ENCODE data around the gene ATXN1.
"Not testable (repeated sequence)": the region's sequence is repeated elsewhere in the genome, so short reads cannot be mapped to it uniquely, and the experiment has no call there.

The ATXN1 gene

DNA sequence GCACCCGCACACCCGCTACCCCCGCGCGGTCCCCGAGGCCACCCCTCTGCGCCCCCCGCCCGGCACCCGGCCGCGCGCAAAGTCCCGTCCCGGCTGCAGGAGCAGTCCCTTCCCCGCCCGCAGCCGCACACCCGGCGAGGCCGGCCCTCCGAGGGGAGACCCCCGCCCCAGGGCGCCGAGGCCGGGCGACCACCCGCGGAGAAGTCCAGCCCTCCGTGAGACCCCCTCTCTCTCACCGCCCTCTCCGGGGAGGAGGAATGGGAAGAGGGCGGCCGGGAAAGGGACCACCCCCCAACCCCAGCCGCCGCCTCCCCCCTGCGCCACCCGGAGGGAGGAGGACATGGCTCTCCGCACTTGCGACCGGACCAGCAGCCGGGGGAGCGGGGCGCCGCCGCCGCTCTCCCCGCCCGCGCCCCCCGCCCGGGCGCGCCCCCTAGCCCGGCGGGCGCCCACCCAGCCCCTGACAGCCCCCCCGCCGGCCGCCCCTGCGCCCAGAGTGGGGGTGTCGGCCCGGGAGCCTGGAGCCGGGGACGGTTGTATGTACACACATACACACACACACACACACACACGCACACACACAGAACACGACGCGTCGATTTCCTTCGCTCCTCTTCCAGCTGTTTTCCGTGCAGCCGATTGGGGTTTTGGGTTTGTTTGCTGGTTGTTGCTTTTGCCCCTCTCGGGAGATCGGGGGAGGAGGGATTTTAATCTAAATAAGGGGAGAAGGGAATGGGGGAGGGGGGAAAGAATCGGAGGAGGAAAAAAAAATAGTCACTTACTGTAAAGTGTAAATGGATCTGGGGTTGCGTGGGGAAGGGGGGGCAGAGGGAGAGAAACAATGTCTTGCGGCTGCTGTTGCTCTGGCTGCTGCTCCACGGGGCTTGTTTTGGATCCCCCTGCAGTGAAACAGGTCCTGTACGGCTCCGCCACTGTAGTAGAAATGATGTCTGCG is at the start of gene ATXN1:
Gene ATXN1, minus strand, starts transcription at position 945 of the 955 bp plus-strand sequence.
- DNase-seq (ENCODE audit: low read depth, low spot score): no peak

DNA sequence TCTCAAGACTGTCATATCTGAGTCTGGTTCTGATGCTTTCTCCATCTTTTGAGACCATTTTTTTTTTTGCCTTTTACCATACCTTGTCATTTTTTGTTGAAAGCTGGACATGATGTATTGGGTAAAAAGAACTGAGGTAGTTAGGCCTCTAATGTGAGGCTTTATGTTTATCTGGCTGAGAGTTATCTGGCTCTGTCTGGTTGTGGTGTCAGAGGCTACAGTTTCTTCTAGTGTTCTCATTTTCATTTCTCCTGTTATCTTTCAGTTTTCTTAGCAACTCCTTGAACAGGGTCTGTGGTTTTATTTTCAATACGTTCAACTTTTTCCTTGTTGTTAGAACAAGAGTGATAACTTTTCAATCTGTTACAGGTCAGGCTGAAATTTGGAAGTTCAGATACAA is 49.2 kb upstream of the ATXN1 start:
- no peak for DNase-seq (ENCODE audit: low read depth, low spot score)

DNA sequence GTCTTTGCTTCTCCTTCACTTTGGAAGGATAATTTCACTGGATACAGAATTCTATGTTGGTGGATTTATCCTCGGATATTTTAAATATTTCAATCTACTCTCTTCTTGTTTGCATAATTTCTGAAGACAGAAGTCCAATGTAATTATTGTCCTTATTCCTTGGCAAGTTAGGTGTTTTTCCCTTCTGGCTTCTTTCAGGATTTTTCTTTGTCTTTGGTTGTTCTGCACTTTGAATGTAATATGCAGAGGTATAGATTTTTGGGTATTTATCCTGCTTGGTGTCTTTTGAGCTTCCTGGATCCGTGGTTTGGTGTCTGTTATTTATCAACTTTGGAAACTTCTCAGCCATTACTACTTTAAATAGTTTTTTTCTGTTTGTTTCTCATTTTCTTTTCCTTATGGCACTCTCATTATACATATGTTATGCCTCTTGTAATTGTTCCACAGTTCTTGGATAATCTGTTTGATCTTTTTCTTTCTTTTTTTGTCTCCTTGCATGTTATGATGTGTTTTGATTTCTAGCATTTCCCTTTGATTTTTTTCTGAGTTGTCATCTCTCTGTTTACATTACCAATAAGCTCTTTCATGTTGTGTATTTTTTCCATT is 48.6 kb upstream of the ATXN1 start:
- DNase-seq (ENCODE audit: low read depth, low spot score): no peak

DNA sequence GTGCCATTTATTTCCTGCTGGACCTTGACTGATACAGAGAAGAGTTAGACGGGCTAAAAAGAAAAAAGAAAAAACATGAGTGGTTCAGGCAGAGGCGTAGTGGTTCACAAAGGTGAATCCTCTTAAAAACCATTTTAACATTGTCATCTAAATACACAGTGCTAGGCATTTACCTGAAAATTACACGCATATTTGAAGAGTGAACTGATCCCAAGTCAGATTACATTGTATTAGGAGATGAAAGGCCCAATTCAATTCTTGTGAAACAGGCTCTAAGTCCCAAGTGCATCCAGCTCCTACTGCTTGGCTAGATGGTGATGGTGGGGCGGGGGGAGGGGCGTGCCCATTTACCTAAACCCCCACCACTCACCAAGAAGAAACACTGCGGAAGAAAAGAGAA is 46.7 kb upstream of the ATXN1 start:
- no peak for DNase-seq (ENCODE audit: low read depth, low spot score)

- DNase-seq (ENCODE audit: low read depth, low spot score): no peak
These were observed 45.1 kb upstream of the ATXN1 start for GRCh38 chr6:16806363-16806762.

DNA sequence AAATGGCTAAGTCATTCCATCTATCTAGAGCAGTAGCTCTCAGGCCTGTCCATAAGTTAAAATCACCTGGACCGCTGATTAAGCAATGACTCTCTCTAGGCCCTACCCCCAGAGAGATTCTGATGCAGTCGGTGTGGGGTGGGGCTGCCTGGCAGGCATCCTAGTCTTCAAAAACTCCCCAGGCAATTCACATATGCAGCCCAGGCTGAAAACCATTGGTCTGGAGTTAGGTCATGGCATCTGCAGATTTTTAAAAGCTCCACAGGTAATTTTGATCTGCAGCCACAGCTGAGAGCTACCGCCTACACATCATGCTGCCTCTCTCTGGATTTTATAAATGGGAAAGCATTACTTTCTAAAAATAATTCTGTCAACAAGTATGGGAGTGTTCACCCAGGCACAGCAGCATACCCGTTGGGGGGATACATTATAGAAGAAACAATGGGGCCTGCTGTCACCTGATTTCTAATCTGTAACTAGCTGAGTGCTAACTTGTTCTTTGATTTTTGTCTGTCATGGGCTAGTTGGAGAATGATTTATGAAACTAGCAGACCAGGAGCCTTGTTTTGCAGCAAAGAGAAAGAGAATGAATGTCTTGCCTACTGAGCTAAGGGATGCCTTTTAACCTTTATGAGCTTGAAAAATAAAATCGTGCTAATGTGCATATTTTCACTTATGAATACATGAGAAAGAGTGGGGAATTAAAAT is 44.1 kb upstream of the ATXN1 start:
- DNase-seq (ENCODE audit: low read depth, low spot score): no peak

DNA sequence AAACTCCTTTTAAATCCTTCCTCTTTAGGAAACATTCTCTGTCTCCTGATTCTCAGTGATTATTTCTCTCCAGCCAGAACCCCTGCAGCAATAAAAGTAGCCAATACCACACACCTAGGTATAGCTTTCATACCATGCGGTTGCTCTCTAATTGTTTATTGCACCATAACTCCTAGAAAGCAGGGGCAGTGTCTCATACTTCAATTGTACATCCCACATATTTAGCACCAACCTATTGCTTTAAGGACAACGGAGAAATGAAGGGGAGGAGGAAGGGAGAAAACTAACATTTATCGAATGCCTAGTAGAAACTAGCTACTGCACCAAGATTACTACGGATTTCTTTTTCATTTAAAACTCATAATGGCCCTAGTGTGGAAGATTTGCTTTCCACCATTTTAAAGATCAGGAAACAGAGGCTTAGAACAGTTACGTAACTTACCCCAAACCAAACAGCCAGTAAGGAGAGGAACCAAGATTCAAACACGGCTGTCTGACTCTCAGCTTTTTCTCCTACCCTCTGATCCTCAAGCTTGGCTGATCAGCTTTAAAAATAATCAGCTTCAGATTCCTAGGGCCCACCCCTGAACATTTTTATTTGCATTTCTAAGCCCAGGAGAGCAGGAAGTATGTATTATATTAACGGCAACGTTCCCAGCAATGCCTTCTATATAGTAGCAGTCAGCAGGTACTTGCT is 43.4 kb upstream of the ATXN1 start:
- no peak for DNase-seq (ENCODE audit: low read depth, low spot score)

DNA sequence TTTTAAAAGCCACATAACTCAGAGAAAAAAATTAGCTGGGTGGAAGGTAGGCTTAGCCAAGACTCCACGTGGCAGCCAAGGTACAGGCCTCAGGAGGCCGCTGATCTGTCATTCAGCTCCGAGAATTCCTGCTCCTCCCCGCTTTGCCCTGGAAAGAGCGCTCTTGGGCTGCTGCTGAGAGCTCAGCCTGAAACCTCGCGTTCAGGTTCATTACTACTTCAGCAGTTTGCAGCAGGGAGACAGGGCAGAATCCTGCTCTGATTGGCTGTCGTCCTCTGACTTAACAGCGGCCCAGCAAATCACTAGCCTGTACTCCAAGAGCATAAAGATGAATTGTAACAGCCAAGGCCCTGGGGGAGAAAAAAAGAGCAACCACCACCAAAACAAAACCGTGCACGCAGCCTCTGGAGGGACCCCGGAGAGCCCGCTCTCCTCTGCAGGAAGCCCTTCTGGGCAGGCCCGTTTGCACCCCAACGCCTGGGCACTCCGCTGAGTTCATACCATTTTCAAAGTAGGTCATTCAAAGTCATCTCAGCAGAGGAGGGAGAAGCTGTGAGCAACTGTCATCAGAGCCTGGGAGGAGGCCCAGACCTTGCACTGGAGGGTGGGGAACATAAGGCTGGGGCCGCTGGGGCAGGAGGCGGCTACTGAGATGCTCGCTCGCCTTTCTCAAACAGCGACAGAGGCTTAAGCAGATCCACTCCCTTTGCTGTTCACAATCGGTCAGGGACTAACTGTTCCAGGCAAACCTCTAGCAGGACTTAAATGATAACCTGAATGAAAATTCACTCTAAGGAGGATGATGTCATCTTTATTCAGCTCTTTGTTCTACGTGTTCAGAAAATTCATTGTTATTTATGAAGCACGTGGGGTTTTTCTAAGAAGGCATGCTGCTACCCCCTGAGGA is 42.3 kb upstream of the ATXN1 start:
- DNase-seq (ENCODE audit: low read depth, low spot score): peak; percentile 51

GRCh38 chr6:16802071-16802470 is 40.8 kb upstream of the ATXN1 start:
- DNase-seq (ENCODE audit: low read depth, low spot score): no peak

GRCh38 chr6:16800942-16801341 is 39.7 kb upstream of the ATXN1 start:
- no peak for DNase-seq (ENCODE audit: low read depth, low spot score)

DNA sequence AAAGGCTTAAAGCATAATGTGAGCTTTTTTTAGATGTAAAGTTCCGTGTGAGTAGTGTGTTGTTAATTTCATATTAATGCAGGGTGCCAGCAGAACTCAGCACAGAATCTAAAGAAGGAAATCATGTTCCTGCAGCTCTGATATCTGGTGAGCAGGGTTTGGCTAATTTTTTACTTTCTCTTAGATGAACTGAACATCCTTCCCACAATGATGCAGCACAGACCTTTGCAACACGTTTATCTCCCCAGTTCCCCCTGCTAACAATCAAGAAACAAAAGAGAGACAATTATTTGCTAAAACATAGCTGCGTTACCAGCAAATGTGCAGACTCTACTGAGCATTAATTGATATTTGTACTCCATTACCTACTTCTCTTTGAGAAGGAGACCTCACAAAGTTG is 39.1 kb upstream of the ATXN1 start:
- DNase-seq (ENCODE audit: low read depth, low spot score): no peak

DNA sequence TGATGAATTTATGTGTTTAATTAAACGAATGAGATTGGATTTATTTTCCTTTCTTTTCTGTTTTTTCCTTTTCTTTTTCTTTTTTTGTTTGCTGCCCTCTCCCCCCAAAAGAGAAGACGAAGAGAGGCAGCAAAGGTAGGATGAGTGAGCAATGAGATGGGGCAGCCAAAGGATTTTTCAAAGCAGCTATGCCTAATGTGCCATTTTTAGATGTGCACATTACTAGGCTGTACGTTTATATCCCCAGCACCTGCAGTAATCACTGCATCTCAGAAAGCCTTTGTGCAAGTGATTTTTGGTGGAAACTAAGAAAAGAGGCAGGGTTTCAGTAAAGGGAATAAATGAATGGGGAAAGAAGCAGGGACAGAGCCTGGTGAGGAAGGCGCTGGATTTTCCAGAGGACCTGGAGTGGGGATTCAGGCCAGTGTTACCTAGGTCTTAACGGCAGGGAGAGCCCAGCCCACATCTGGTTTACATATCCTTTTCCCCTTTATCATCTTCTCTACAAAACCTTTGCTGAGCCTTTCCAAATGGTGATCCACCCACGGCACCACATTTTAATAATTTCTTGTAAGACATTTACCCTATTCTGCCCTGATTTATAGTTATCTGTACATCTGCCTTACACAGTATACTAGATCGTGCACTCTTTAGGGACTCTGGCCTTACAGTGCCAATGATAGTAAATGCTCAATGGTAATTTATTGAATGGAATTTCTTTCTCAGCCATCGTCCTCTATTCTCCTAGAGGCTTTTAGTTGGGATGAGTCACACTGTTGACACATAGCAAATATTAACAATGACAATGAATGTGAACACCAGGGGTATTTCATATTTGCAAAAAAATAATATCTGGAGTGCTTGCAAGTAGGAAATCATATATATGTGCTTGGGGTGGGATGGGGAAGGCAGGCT is 38.3 kb upstream of the ATXN1 start:
- no peak for DNase-seq (ENCODE audit: low read depth, low spot score)

- no peak for DNase-seq (ENCODE audit: low read depth, low spot score)
These were observed 32.7 kb upstream of the ATXN1 start for GRCh38 chr6:16793828-16794412.

- no peak for DNase-seq (ENCODE audit: low read depth, low spot score)
These were observed 28.2 kb upstream of the ATXN1 start for GRCh38 chr6:16789329-16790038.

DNA sequence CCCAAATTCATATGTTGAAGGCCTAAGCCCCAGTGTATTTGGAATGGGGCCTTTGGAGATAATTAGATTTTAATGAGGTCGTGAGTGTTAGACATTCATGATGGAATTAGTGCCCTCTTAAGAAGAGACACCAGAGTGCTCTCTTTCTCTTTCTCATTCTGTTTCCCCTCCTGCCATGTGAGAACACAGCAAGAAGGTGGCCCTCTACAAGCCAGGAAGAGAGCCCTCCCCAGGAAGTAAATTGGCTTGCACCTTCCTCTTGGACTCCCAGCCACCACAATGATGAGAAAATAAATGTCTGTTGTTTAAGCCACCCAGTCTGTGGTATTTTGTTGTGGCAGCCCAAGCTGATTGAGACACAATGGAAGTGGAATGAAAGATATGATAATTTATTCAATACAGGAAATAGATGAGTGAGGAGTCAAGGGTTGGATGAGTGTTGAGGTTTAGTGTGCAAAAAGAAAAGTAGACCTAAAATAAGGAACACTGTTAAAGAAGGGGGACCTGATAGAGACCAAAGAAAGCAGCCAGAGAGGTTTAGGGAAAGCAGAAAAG is 25.9 kb upstream of the ATXN1 start:
- no peak for DNase-seq (ENCODE audit: low read depth, low spot score)

DNA sequence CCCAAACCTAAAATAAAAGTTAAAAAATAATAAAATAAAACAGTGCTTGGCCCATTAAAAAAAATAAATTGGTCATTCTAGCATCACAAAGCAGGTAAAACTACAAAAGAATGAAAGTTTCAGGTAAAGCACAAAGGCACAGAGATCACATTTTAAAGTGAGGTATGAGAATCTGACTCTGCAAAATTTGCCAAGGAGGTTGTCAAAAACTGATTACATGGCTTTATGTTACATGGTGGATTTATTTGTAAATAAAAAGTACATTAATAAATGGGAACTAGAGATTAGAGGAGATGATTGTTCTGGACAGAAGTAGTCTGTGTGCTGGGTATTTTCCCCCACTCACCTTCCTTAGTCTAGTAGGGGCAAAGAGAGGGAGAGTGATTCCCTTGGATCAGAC is 24.2 kb upstream of the ATXN1 start:
- DNase-seq (ENCODE audit: low read depth, low spot score): no peak

DNA sequence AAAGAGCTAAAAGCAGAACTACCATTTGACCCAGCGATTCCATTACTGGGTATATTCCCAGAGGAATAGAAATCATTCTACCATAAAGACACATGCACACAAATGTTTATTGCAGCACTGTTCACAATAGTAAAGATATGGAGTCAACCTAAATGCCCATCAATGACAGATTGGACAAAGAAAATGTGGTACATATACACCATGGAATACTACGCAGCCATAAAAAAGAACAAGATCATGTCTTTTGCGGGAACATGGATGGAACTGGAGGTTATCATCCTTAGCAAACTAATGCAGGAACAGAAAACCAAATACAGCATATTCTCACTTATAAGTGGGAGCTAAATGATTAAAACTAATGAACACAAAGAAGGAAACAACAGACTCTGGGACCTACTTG is 23.7 kb upstream of the ATXN1 start:
- DNase-seq (ENCODE audit: low read depth, low spot score): not testable (repeated sequence)

DNA sequence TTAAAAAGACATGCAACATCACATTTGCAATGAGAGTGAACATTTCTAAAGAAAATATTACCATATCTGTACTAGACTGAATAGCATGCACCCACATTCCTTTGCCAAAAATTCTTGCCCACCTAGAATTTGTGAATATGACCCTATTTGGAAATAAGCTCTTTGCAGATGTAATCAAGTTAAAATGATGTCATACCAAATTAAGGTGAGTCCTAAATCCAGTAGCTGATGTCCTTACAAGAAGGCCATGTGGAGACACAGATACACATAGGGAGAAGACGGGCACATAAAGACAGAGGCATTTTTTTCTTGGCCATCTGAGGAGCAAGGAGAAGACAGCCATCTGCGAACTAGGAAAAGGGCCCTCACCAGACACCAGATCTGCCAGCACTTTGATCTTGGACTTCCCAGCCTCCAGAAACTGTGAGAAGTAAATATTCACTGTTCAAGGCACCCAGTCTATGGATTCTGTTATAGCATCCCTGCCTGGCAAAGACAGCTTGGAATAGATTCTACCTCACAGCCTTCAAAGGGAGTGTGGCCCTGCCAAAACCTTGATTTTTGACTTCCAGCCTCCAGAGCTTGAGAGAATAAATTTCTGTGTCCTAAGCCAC is 22.8 kb upstream of the ATXN1 start:
- DNase-seq (ENCODE audit: low read depth, low spot score): no peak

Measured in smooth muscle cell of the brain vasculature (primary cell).